ENCODE measurements around the gene ECM1. TPM values are rescaled to one million over a fixed set of nuclear protein-coding genes. Genes with fewer than 3 reads are reported as not detected.

The ECM1 gene
- total RNA-seq, 1 experiment from 2014 or later, result 1.4 TPM

- H3K4ac ChIP-seq (ENCODE audit: low read depth, low read length), result no peak overlapping the region
- TF ChIP-seq, protein P1, sequence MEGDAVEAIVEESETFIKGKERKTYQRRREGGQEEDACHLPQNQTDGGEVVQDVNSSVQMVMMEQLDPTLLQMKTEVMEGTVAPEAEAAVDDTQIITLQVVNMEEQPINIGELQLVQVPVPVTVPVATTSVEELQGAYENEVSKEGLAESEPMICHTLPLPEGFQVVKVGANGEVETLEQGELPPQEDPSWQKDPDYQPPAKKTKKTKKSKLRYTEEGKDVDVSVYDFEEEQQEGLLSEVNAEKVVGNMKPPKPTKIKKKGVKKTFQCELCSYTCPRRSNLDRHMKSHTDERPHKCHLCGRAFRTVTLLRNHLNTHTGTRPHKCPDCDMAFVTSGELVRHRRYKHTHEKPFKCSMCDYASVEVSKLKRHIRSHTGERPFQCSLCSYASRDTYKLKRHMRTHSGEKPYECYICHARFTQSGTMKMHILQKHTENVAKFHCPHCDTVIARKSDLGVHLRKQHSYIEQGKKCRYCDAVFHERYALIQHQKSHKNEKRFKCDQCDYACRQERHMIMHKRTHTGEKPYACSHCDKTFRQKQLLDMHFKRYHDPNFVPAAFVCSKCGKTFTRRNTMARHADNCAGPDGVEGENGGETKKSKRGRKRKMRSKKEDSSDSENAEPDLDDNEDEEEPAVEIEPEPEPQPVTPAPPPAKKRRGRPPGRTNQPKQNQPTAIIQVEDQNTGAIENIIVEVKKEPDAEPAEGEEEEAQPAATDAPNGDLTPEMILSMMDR (conservative IDR thresholded peaks at IDR 0.05), result no peak
- no peak overlapping the region for H2AK5ac ChIP-seq (ENCODE audit: insufficient read length, low read length)
- H4K5ac ChIP-seq (ENCODE audit: insufficient read length, low read depth, low read length), result no peak overlapping the region
- H4K91ac ChIP-seq (ENCODE audit: insufficient read length, low read depth, low read length), result no peak overlapping the region
- no peak overlapping the region for H3K18ac ChIP-seq (ENCODE audit: insufficient read length, low read depth, low read length)
- H3K56ac ChIP-seq (ENCODE audit: insufficient read length, low read depth, low read length), result no peak overlapping the region
- H3K4me2 ChIP-seq (ENCODE audit: insufficient read depth, insufficient read length, low read length), result no peak overlapping the region
- no peak overlapping the region for H3K23ac ChIP-seq (ENCODE audit: insufficient read length, low read depth, low read length)
- H3K9ac ChIP-seq (ENCODE audit: extremely low read depth, insufficient read length, low read length), result no peak overlapping the region
- no peaks in the 10 kb centered on the region for H3K9me3 Mint-ChIP-seq
- WGBS (ENCODE audit: extremely low coverage, insufficient read length, low lambda C conversion rate), result no CpG with 5 or more reads among the region's 1 CpG
- no peak overlapping the region for H4K8ac ChIP-seq (replicated peaks; ENCODE audit: insufficient read length, low read depth, low read length)
- no peak for DNase-seq
- H3K27me3 Mint-ChIP-seq (ENCODE audit: low read depth), result no peaks in the 10 kb centered on the region
- no peak overlapping the region for H3K27ac Mint-ChIP-seq
- no peak overlapping the region for H2BK12ac ChIP-seq (ENCODE audit: insufficient read length, low read depth, low read length)
- H3K4me1 ChIP-seq (ENCODE audit: insufficient read depth, low read length), result peaks cover under 1% of the 10 kb centered on the region; the same call in 1 of the 2 replicates
- no peak overlapping the region for H3K27ac ChIP-seq (ENCODE audit: insufficient read length, low read depth, low read length)
- no peak overlapping the region for H2BK5ac ChIP-seq (ENCODE audit: insufficient read length, low read length)
- H2BK20ac ChIP-seq (ENCODE audit: low read depth, low read length, poor library complexity, severe bottlenecking), result no peak overlapping the region
- no peaks in the 10 kb centered on the region for H3K79me1 ChIP-seq (ENCODE audit: insufficient read depth, low read depth, low read length, poor library complexity, severe bottlenecking)
- H2BK15ac ChIP-seq (ENCODE audit: low read depth, low read length), result no peak overlapping the region
- H2AFZ ChIP-seq (ENCODE audit: low read length), result no peak overlapping the region
- no peaks in the 10 kb centered on the region for H4K20me1 ChIP-seq (ENCODE audit: control insufficient read depth, insufficient read depth, insufficient read length)
- H3K27me3 ChIP-seq (ENCODE audit: insufficient read depth, low read length), result no peaks in the 10 kb centered on the region
- H3K79me2 ChIP-seq (ENCODE audit: insufficient read depth, low read length), result no peaks in the 10 kb centered on the region
- H3K4me1 Mint-ChIP-seq, result peaks cover 5 to 9% of the 10 kb centered on the region in 2 experiments
- no peak overlapping the region for H3T11ph ChIP-seq (ENCODE audit: low read length)
- no peak overlapping the region for H2BK120ac ChIP-seq (ENCODE audit: low read depth, low read length, poor library complexity, severe bottlenecking)
- H3K9me3 ChIP-seq (ENCODE audit: control insufficient read depth, low read depth, low read length), result no peaks in the 10 kb centered on the region
- H3K23me2 ChIP-seq (ENCODE audit: insufficient read length, low read depth, low read length, poor library complexity, severe bottlenecking), result peaks cover under 1% of the 10 kb centered on the region
- no peaks in the 10 kb centered on the region for H3K36me3 Mint-ChIP-seq (ENCODE audit: insufficient read depth in 1 of 3, low read depth in 3 of 3)
- H3K14ac ChIP-seq (ENCODE audit: insufficient read depth, low read length), result no peak overlapping the region
- no peak overlapping the region for H3K4me3 Mint-ChIP-seq
These were observed 13.5 kb downstream of the ECM1 start for GRCh38 chr1:150521196-150521968.

Data from H9 (cell line).